Measurements from ENCODE around the gene PLPP4.

DNA sequence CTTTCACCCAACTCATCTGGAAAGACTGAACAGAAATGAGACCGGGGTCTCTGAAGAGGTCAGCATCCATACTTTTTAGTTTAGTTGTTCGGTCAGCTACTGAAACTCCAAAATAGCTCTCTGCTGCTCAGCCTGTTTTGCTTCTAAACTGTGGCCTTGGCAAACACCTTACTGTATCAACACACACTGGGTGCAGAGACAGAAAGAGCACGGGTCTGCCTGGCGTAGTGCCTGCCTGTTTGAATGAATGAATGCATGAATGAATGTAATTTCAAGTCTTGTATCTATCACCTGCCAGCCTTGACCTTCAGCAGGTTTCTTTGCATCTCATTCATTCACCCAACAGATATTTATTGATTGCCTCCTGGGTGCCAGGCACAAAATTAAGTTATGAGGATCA is 98.4 kb downstream of the PLPP4 start:
- TF ChIP-seq, protein P1, sequence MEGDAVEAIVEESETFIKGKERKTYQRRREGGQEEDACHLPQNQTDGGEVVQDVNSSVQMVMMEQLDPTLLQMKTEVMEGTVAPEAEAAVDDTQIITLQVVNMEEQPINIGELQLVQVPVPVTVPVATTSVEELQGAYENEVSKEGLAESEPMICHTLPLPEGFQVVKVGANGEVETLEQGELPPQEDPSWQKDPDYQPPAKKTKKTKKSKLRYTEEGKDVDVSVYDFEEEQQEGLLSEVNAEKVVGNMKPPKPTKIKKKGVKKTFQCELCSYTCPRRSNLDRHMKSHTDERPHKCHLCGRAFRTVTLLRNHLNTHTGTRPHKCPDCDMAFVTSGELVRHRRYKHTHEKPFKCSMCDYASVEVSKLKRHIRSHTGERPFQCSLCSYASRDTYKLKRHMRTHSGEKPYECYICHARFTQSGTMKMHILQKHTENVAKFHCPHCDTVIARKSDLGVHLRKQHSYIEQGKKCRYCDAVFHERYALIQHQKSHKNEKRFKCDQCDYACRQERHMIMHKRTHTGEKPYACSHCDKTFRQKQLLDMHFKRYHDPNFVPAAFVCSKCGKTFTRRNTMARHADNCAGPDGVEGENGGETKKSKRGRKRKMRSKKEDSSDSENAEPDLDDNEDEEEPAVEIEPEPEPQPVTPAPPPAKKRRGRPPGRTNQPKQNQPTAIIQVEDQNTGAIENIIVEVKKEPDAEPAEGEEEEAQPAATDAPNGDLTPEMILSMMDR (IDR thresholded peaks at IDR 0.05) = no peak
- TF ChIP-seq POLR2AphosphoS5 (IDR thresholded peaks at IDR 0.05) = no peak

All from upper lobe of left lung (tissue), 4 donors.